ENCODE data around the gene WDR17.

The WDR17 gene

GRCh38 chr4:176102414-176103063 lies 36.9 kb downstream of the WDR17 start:
- DNase-seq = no peak

- DNase-seq = no peak
These were observed 42.1 kb downstream of the WDR17 start for GRCh38 chr4:176107695-176108094.

- DNase-seq = peak; percentile 3
These were observed 58.2 kb downstream of the WDR17 start for GRCh38 chr4:176123710-176124407.

GRCh38 chr4:176125063-176125462 lies 59.4 kb downstream of the WDR17 start:
- no peak for DNase-seq

- DNase-seq = no peak
These were observed 69.0 kb downstream of the WDR17 start for GRCh38 chr4:176134670-176135069.

- DNase-seq = no peak
These were observed 72.0 kb downstream of the WDR17 start for GRCh38 chr4:176137631-176138030.

GRCh38 chr4:176139518-176139917 lies 73.9 kb downstream of the WDR17 start:
- no peak for DNase-seq

- DNase-seq = no peak
These were observed 76.6 kb downstream of the WDR17 start for GRCh38 chr4:176142253-176142652.

- no peak for DNase-seq
These were observed 84.2 kb downstream of the WDR17 start for GRCh38 chr4:176149680-176150355.

- DNase-seq = no peak
These were observed 84.7 kb downstream of the WDR17 start for GRCh38 chr4:176150356-176150682.

- DNase-seq = no peak
These were observed 85.1 kb downstream of the WDR17 start for GRCh38 chr4:176150704-176151103.

- DNase-seq = no peak
These were observed 87.5 kb downstream of the WDR17 start for GRCh38 chr4:176153124-176153523.

- no peak for DNase-seq
These were observed 91.0 kb downstream of the WDR17 start for GRCh38 chr4:176156656-176157055.

- DNase-seq = no peak
These were observed 97.4 kb downstream of the WDR17 start for GRCh38 chr4:176163041-176163440.

- DNase-seq = no peak
These were observed 119.4 kb downstream of the WDR17 start for GRCh38 chr4:176185051-176185450.

GRCh38 chr4:176186067-176186466 lies 120.4 kb downstream of the WDR17 start:
- no peak for DNase-seq

- no peak for DNase-seq
These were observed 121.2 kb downstream of the WDR17 start for GRCh38 chr4:176186671-176187395.

GRCh38 chr4:176187624-176188023 lies 122.0 kb downstream of the WDR17 start:
- no peak for DNase-seq

GRCh38 chr4:176188654-176189053 lies 123.0 kb downstream of the WDR17 start:
- DNase-seq = no peak

- no peak for DNase-seq
These were observed 124.5 kb downstream of the WDR17 start for GRCh38 chr4:176189891-176190795.

- DNase-seq = no peak
These were observed 126.3 kb downstream of the WDR17 start for GRCh38 chr4:176191974-176192373.

GRCh38 chr4:176193126-176193525 lies 127.5 kb downstream of the WDR17 start:
- DNase-seq = no peak

GRCh38 chr4:176193938-176194337 lies 128.3 kb downstream of the WDR17 start:
- no peak for DNase-seq
